ENCODE results near the gene SIGLEC1. TPM values are rescaled to one million over a fixed set of nuclear protein-coding genes. Genes with fewer than 3 reads are reported as not detected.

Gene SIGLEC1
- total and polyA plus RNA-seq, 2 experiments from 2014 or later, result not detected

GRCh38 chr20:3678198-3678597 lies 34.2 kb downstream of the SIGLEC1 start (continued):
- no peak for TF ChIP-seq ZNF462 (CRISPR knock-in tag; IDR thresholded peaks at IDR 0.05)
- no peak for TF ChIP-seq CTCF (conservative IDR thresholded peaks at IDR 0.05; ENCODE audit: low read depth in 2 of 2)
- TF ChIP-seq ETS1 (IDR thresholded peaks at IDR 0.05), result no peak
- TF ChIP-seq EZH2 (IDR thresholded peaks at IDR 0.05; ENCODE audit: low read depth, unreplicated experiment), result no peak
- no peak for TF ChIP-seq EZH2phosphoT487 (IDR thresholded peaks at IDR 0.05; ENCODE audit: unreplicated experiment)
- no peak for TF ChIP-seq JUNB (IDR thresholded peaks at IDR 0.05; ENCODE audit: unreplicated experiment)

GRCh38 chr20:3677733-3678132 lies 34.7 kb downstream of the SIGLEC1 start:
- Histone ChIP-seq H3K27ac (ENCODE audit: low read depth) (no peak overlapping the region), H3F3A (replicated peaks; ENCODE audit: low read depth) (peaks cover 6% of the 10 kb centered on the region; the same call in 1 of the 2 replicates), H3K4me3 (no peak overlapping the region), H4K20me1 (replicated peaks; ENCODE audit: insufficient read depth) (no peaks in the 10 kb centered on the region), H3K4me2 (no peak overlapping the region), H3K79me2 (replicated peaks; ENCODE audit: insufficient read depth) (no peaks in the 10 kb centered on the region), H3K9me2 (ENCODE audit: insufficient read depth) (no peaks in the 10 kb centered on the region), H2AFZ (no peak overlapping the region), H3K36me3 (ENCODE audit: insufficient read depth) (no peaks in the 10 kb centered on the region), H3K4me1 (ENCODE audit: insufficient read depth) (peaks cover 6% of the 10 kb centered on the region; the same call in 1 of the 2 replicates), H3K27me3 (ENCODE audit: insufficient read depth) (peaks cover 47% of the 10 kb centered on the region)
- Mint-ChIP-seq H3K36me3 (ENCODE audit: low read depth) (no peaks in the 10 kb centered on the region), H3K4me3 (no peak overlapping the region), H3K4me1 (peaks cover 37% of the 10 kb centered on the region), H3K27ac (no peak overlapping the region), H3K9me3 (no peaks in the 10 kb centered on the region), H3K27me3 (ENCODE audit: insufficient read depth, low read depth, poor library complexity) (peaks cover 30% of the 10 kb centered on the region)
- ATAC-seq, result no peak
- no peak for DNase-seq (ENCODE audit: low spot score)
- TF ChIP-seq ZNF462 (CRISPR knock-in tag; IDR thresholded peaks at IDR 0.05), result no peak
